C4-2B (cell line): Measurements from ENCODE around the gene CYCS.

Experiments
- CTCF ChIP-seq: fragments of 450-650 bp; conservative IDR thresholded peaks from 2 replicates; pipeline ENCODE4 v1.5.1; 2017; ENCODE audit warnings: mild to moderate bottlenecking
- ZFX ChIP-seq: fragments of 450-650 bp; IDR thresholded peaks from 2 replicates; pipeline ENCODE4 v1.6.1; 2017

DNA sequence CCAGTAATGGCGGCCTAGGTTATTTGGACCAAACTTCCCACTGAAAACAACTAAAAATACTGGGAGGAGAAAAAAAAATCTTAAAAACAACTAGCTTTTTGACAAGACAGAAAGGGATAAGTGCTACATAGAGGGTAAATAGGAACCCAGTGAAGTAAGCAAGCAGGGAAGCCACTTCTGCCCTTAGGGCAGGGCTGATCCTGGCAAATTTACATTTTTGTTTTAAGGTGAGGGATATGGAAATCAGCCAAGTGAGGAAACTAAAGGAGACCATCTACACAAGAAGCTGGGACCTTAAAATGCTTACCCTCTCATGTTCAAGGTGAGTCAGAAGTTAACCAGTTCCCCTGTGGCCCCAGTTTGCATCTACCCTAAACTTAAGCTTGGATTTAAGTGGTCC lies 46.5 kb upstream of the CYCS start:
- TF ChIP-seq CTCF, result no peak
- TF ChIP-seq ZFX, result no peak
